ENCODE results near the gene IFNA1. TPM values are rescaled to one million over a fixed set of nuclear protein-coding genes. Genes with fewer than 3 reads are reported as not detected.

IFNA1 gene
- total and polyA plus RNA-seq, 2 experiments from 2014 or later, result not detected

DNA sequence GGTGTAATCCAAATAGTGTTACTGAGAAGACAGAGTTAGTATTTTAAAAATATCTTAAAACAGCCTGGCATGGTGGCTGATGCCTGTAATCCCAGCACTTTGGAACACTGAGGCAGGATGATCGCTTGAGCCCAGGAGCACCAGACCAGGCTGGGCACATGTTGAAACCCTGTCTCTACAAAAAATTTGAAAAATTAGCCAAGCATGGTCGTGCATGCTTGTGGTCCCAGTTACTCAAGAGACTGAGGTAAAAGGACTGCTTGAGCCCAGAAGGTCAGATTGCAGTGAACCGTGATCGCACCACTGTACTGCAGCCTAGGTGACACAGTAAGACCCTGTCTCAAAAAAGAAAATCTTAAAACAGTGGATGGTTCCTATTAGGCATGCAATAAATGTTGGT is 12.4 kb downstream of the IFNA1 start (continued):
- no peak for TF ChIP-seq JUNB (IDR thresholded peaks at IDR 0.05; ENCODE audit: unreplicated experiment)
- TF ChIP-seq, protein P1, sequence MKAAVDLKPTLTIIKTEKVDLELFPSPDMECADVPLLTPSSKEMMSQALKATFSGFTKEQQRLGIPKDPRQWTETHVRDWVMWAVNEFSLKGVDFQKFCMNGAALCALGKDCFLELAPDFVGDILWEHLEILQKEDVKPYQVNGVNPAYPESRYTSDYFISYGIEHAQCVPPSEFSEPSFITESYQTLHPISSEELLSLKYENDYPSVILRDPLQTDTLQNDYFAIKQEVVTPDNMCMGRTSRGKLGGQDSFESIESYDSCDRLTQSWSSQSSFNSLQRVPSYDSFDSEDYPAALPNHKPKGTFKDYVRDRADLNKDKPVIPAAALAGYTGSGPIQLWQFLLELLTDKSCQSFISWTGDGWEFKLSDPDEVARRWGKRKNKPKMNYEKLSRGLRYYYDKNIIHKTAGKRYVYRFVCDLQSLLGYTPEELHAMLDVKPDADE (IDR thresholded peaks at IDR 0.05), result no peak
- no peak for TF ChIP-seq NANOG (IDR thresholded peaks at IDR 0.05; ENCODE audit: borderline replicate concordance)
- TF ChIP-seq, protein P2, sequence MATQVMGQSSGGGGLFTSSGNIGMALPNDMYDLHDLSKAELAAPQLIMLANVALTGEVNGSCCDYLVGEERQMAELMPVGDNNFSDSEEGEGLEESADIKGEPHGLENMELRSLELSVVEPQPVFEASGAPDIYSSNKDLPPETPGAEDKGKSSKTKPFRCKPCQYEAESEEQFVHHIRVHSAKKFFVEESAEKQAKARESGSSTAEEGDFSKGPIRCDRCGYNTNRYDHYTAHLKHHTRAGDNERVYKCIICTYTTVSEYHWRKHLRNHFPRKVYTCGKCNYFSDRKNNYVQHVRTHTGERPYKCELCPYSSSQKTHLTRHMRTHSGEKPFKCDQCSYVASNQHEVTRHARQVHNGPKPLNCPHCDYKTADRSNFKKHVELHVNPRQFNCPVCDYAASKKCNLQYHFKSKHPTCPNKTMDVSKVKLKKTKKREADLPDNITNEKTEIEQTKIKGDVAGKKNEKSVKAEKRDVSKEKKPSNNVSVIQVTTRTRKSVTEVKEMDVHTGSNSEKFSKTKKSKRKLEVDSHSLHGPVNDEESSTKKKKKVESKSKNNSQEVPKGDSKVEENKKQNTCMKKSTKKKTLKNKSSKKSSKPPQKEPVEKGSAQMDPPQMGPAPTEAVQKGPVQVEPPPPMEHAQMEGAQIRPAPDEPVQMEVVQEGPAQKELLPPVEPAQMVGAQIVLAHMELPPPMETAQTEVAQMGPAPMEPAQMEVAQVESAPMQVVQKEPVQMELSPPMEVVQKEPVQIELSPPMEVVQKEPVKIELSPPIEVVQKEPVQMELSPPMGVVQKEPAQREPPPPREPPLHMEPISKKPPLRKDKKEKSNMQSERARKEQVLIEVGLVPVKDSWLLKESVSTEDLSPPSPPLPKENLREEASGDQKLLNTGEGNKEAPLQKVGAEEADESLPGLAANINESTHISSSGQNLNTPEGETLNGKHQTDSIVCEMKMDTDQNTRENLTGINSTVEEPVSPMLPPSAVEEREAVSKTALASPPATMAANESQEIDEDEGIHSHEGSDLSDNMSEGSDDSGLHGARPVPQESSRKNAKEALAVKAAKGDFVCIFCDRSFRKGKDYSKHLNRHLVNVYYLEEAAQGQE (IDR thresholded peaks at IDR 0.05; ENCODE audit: unreplicated experiment), result no peak
- TF ChIP-seq EZH2 (IDR thresholded peaks at IDR 0.05; ENCODE audit: low read depth, unreplicated experiment), result no peak
- TF ChIP-seq STAT1 (IDR thresholded peaks at IDR 0.05; ENCODE audit: unreplicated experiment), result no peak

DNA sequence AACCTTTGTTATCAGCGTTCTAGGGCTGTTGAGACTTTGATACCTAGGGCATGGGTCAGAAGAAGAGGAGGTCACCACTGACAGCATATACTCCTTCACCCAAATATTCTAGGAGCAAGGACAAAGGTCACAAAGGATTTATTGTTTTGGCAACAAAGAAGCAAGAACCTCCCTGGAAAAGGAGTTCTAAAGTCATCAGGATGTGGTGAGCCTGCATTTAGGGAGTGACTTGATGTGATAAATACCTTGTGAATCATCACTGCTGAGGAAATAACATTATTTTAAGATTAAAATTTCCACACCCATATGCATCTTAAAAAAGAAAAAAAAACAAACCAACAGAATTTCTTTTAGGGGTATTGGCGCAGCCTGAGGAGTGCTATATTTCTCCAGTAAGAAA is 13.9 kb downstream of the IFNA1 start:
- no peak for ATAC-seq
- H3K4me1 Mint-ChIP-seq, result peaks cover 8% of the 10 kb centered on the region; the same call in 2 of the 3 replicates
- H3K4me1 ChIP-seq (ENCODE audit: insufficient read depth), result peaks cover 10% of the 10 kb centered on the region
- no peaks in the 10 kb centered on the region for H3K36me3 ChIP-seq (ENCODE audit: insufficient read depth)
- no peak overlapping the region for H3K4me3 Mint-ChIP-seq
- no peaks in the 10 kb centered on the region for H3K36me3 Mint-ChIP-seq (ENCODE audit: low read depth)
- no peak overlapping the region for H3K27ac Mint-ChIP-seq
- DNase-seq (ENCODE audit: low spot score), result no peak
- no peaks in the 10 kb centered on the region for H3K27me3 ChIP-seq (ENCODE audit: insufficient read depth)
- H3K9me3 Mint-ChIP-seq, result peaks cover 6% of the 10 kb centered on the region; the same call in 2 of the 3 replicates
- H3K4me2 ChIP-seq, result no peak overlapping the region
- H2AFZ ChIP-seq, result no peak overlapping the region
- no peaks in the 10 kb centered on the region for H3K9me2 ChIP-seq (ENCODE audit: insufficient read depth)
- H3K27ac ChIP-seq (ENCODE audit: low read depth), result no peak overlapping the region
- no peaks in the 10 kb centered on the region for H3F3A ChIP-seq (replicated peaks; ENCODE audit: low read depth)
- peaks cover 5% of the 10 kb centered on the region for H3K27me3 Mint-ChIP-seq (ENCODE audit: insufficient read depth, low read depth, poor library complexity)
- no peak overlapping the region for H3K4me3 ChIP-seq
- H4K20me1 ChIP-seq (replicated peaks; ENCODE audit: insufficient read depth), result no peaks in the 10 kb centered on the region
- no peaks in the 10 kb centered on the region for H3K79me2 ChIP-seq (replicated peaks; ENCODE audit: insufficient read depth)
- no peak for TF ChIP-seq ZNF114 (CRISPR knock-in tag; IDR thresholded peaks at IDR 0.05)
- no peak for TF ChIP-seq EZH2phosphoT487 (IDR thresholded peaks at IDR 0.05; ENCODE audit: unreplicated experiment)
- TF ChIP-seq, protein P3, sequence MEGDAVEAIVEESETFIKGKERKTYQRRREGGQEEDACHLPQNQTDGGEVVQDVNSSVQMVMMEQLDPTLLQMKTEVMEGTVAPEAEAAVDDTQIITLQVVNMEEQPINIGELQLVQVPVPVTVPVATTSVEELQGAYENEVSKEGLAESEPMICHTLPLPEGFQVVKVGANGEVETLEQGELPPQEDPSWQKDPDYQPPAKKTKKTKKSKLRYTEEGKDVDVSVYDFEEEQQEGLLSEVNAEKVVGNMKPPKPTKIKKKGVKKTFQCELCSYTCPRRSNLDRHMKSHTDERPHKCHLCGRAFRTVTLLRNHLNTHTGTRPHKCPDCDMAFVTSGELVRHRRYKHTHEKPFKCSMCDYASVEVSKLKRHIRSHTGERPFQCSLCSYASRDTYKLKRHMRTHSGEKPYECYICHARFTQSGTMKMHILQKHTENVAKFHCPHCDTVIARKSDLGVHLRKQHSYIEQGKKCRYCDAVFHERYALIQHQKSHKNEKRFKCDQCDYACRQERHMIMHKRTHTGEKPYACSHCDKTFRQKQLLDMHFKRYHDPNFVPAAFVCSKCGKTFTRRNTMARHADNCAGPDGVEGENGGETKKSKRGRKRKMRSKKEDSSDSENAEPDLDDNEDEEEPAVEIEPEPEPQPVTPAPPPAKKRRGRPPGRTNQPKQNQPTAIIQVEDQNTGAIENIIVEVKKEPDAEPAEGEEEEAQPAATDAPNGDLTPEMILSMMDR (conservative IDR thresholded peaks at IDR 0.05; ENCODE audit: low read depth in 2 of 2), result no peak
- TF ChIP-seq STAT1 (IDR thresholded peaks at IDR 0.05; ENCODE audit: unreplicated experiment), result no peak
- TF ChIP-seq ZNF331 (CRISPR knock-in tag; IDR thresholded peaks at IDR 0.05; ENCODE audit: low read depth), result no peak
- no peak for TF ChIP-seq POLR2AphosphoS5 (IDR thresholded peaks at IDR 0.05; ENCODE audit: low read depth)
- TF ChIP-seq, protein P1 (IDR thresholded peaks at IDR 0.05), result no peak
- TF ChIP-seq, protein P4, sequence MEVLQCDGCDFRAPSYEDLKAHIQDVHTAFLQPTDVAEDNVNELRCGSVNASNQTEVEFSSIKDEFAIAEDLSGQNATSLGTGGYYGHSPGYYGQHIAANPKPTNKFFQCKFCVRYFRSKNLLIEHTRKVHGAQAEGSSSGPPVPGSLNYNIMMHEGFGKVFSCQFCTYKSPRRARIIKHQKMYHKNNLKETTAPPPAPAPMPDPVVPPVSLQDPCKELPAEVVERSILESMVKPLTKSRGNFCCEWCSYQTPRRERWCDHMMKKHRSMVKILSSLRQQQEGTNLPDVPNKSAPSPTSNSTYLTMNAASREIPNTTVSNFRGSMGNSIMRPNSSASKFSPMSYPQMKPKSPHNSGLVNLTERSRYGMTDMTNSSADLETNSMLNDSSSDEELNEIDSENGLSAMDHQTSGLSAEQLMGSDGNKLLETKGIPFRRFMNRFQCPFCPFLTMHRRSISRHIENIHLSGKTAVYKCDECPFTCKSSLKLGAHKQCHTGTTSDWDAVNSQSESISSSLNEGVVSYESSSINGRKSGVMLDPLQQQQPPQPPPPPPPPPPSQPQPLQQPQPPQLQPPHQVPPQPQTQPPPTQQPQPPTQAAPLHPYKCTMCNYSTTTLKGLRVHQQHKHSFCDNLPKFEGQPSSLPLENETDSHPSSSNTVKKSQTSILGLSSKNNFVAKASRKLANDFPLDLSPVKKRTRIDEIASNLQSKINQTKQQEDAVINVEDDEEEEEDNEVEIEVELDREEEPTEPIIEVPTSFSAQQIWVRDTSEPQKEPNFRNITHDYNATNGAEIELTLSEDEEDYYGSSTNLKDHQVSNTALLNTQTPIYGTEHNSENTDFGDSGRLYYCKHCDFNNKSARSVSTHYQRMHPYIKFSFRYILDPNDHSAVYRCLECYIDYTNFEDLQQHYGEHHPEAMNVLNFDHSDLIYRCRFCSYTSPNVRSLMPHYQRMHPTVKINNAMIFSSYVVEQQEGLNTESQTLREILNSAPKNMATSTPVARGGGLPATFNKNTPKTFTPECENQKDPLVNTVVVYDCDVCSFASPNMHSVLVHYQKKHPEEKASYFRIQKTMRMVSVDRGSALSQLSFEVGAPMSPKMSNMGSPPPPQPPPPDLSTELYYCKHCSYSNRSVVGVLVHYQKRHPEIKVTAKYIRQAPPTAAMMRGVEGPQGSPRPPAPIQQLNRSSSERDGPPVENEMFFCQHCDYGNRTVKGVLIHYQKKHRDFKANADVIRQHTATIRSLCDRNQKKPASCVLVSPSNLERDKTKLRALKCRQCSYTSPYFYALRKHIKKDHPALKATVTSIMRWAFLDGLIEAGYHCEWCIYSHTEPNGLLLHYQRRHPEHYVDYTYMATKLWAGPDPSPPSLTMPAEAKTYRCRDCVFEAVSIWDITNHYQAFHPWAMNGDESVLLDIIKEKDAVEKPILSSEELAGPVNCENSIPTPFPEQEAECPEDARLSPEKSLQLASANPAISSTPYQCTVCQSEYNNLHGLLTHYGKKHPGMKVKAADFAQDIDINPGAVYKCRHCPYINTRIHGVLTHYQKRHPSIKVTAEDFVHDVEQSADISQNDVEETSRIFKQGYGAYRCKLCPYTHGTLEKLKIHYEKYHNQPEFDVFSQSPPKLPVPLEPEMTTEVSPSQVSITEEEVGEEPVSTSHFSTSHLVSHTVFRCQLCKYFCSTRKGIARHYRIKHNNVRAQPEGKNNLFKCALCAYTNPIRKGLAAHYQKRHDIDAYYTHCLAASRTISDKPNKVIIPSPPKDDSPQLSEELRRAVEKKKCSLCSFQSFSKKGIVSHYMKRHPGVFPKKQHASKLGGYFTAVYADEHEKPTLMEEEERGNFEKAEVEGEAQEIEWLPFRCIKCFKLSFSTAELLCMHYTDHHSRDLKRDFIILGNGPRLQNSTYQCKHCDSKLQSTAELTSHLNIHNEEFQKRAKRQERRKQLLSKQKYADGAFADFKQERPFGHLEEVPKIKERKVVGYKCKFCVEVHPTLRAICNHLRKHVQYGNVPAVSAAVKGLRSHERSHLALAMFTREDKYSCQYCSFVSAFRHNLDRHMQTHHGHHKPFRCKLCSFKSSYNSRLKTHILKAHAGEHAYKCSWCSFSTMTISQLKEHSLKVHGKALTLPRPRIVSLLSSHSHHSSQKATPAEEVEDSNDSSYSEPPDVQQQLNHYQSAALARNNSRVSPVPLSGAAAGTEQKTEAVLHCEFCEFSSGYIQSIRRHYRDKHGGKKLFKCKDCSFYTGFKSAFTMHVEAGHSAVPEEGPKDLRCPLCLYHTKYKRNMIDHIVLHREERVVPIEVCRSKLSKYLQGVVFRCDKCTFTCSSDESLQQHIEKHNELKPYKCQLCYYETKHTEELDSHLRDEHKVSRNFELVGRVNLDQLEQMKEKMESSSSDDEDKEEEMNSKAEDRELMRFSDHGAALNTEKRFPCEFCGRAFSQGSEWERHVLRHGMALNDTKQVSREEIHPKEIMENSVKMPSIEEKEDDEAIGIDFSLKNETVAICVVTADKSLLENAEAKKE (CRISPR knock-in tag; IDR thresholded peaks at IDR 0.05), result no peak

All from GM23338 (cell line).